SU-DHL-6 (cell line): Measurements from ENCODE around the gene KAZN.

Experiments used
- H2AFZ ChIP-seq: fragments of 200-600 bp; sonication (generic); 2 replicates; pipeline ENCODE4 v1.6.1; 2014; ENCODE audit warnings: low read depth, mild to moderate bottlenecking, moderate library complexity, mixed read lengths, antibody characterized with exemption, low read length; ENCODE audit not compliant: severe bottlenecking
- H3F3A ChIP-seq: fragments of 200-600 bp; shearing (Covaris generic); 2 replicates; pipeline ENCODE4 v1.6.0; 2016; ENCODE audit warnings: antibody characterized with exemption, mild to moderate bottlenecking; ENCODE audit not compliant: insufficient read depth
- H3K27ac ChIP-seq: fragments of 200-600 bp; sonication (generic); 2 replicates; pipeline ENCODE4 v1.5.1; 2016; ENCODE audit warnings: low read depth, mild to moderate bottlenecking, low read length, moderate library complexity, mixed read lengths
- H3K27me3 ChIP-seq: fragments of 200-600 bp; sonication (generic), shearing (Covaris generic); 2 replicates; pipeline ENCODE4 v1.6.0; 2014; ENCODE audit warnings: mild to moderate bottlenecking, low read length
- H3K36me3 ChIP-seq: fragments of 200-600 bp; sonication (generic); 2 replicates; pipeline ENCODE4 v1.6.1; 2014; ENCODE audit warnings: mild to moderate bottlenecking, low read length, mixed read lengths
- H3K4me2 ChIP-seq: fragments of 300-600, 200-600 bp; shearing (Covaris generic), sonication (generic); 2 replicates; pipeline ENCODE4 v1.6.0; 2014; ENCODE audit warnings: low read length, low read depth, mild to moderate bottlenecking; ENCODE audit not compliant: poor library complexity, severe bottlenecking
- H3K4me3 ChIP-seq: fragments of 200-600 bp; sonication (generic); 2 replicates; pipeline ENCODE4 v1.5.1; 2014; ENCODE audit warnings: antibody characterized with exemption, low read length, mild to moderate bottlenecking, mixed read lengths; ENCODE audit not compliant: insufficient read depth, poor library complexity, severe bottlenecking
- H3K79me2 ChIP-seq: fragments of 200-600 bp; sonication (generic); 2 replicates; pipeline ENCODE4 v1.6.1; 2014; ENCODE audit warnings: mild to moderate bottlenecking, low read length, moderate library complexity; ENCODE audit not compliant: insufficient read depth
- H3K9ac ChIP-seq: fragments of 200-600 bp; sonication (generic); 2 replicates; pipeline ENCODE4 v1.7.0; 2014; ENCODE audit warnings: mild to moderate bottlenecking, low read length
- H3K9me2 ChIP-seq: fragments of 200-600 bp; sonication (generic); replicated peaks from 2 replicates; pipeline ENCODE4 v1.6.1; 2014; ENCODE audit warnings: low read length; ENCODE audit not compliant: insufficient read depth
- H3K9me3 ChIP-seq: fragments of 200-600 bp; sonication (generic); 2 replicates; pipeline ENCODE4 v1.6.1; 2014; ENCODE audit warnings: low read length, mixed read lengths; ENCODE audit not compliant: insufficient read depth
- H4K20me1 ChIP-seq: fragments of 200-600 bp; sonication (generic); 2 replicates; pipeline ENCODE4 v1.6.1; 2014; ENCODE audit warnings: low read depth, mild to moderate bottlenecking, antibody characterized with exemption, low read length, moderate library complexity, mixed read lengths
- CTCF ChIP-seq: fragments of 200-600 bp; sonication (generic); IDR thresholded peaks from one replicate; pipeline ENCODE4 v1.5.1; 2017; ENCODE audit warnings: antibody characterized with exemption, mild to moderate bottlenecking, low read length, moderate library complexity; ENCODE audit not compliant: insufficient read depth, poor library complexity, severe bottlenecking
- EZH2phosphoT487 ChIP-seq: fragments of 200-600 bp; sonication (generic), shearing (Covaris generic); conservative IDR thresholded peaks from 2 replicates; pipeline ENCODE4 v1.6.1; 2018; ENCODE audit warnings: mild to moderate bottlenecking, antibody characterized with exemption, low read length, moderate library complexity, mixed read lengths

The KAZN gene

GRCh38 chr1:15046487-15047165, 448.1 kb downstream of the KAZN start:
- no peaks in the 10 kb centered on the region for H3F3A ChIP-seq
- peak; percentile 58 for TF ChIP-seq CTCF
- TF ChIP-seq EZH2phosphoT487 = no peak
- no peak overlapping the region for H3K27ac ChIP-seq
- no peaks in the 10 kb centered on the region for H3K36me3 ChIP-seq
- no peak overlapping the region for H3K4me2 ChIP-seq
- H2AFZ ChIP-seq = no peak overlapping the region
- H3K9ac ChIP-seq = no peak overlapping the region
- no peaks in the 10 kb centered on the region for H3K27me3 ChIP-seq
- H3K79me2 ChIP-seq = no peaks in the 10 kb centered on the region
- no peaks in the 10 kb centered on the region for H4K20me1 ChIP-seq
- no peaks in the 10 kb centered on the region for H3K9me2 ChIP-seq
- H3K4me3 ChIP-seq = no peak overlapping the region
- no peaks in the 10 kb centered on the region for H3K9me3 ChIP-seq

DNA sequence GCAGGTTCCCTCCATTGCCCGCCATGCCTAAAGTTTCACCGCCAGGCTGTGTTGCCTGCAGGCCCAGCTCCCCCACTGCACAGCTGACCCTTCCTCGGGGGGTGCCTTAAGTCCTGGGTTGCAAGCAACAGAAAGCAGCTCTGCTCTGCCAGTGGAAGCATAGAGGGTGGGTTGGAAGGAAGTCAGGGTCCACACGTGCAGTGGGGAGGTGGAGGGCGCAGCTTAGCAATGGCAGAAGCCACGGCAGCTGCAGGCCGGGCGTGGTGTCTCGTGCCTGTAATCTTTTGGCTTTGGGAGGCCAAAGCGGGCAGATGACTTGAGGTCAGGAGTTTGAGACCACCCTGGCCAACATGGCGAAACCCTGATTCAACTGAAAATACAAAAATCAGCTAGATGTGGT, 448.8 kb downstream of the KAZN start:
- H3K27me3 ChIP-seq = no peaks in the 10 kb centered on the region
- TF ChIP-seq CTCF = no peak
- H3K4me3 ChIP-seq = no peak overlapping the region
- no peak overlapping the region for H3K9ac ChIP-seq
- no peaks in the 10 kb centered on the region for H3K9me3 ChIP-seq
- H3F3A ChIP-seq = no peaks in the 10 kb centered on the region
- no peak overlapping the region for H2AFZ ChIP-seq
- no peaks in the 10 kb centered on the region for H4K20me1 ChIP-seq
- H3K79me2 ChIP-seq = no peaks in the 10 kb centered on the region
- H3K9me2 ChIP-seq = no peaks in the 10 kb centered on the region
- no peaks in the 10 kb centered on the region for H3K36me3 ChIP-seq
- no peak overlapping the region for H3K27ac ChIP-seq
- no peak overlapping the region for H3K4me2 ChIP-seq

GRCh38 chr1:15048437-15048980, 450.0 kb downstream of the KAZN start:
- Histone ChIP-seq H3K9me3 (peaks cover 4% of the 10 kb centered on the region; the same call in 1 of the 2 replicates), H3K9ac (no peak overlapping the region), H3K27ac (no peak overlapping the region), H3K27me3 (no peaks in the 10 kb centered on the region), H4K20me1 (no peaks in the 10 kb centered on the region), H3F3A (no peaks in the 10 kb centered on the region), H3K9me2 (no peaks in the 10 kb centered on the region), H3K36me3 (no peaks in the 10 kb centered on the region), H2AFZ (no peak overlapping the region), H3K4me3 (no peak overlapping the region), H3K4me2 (no peak overlapping the region), H3K79me2 (no peaks in the 10 kb centered on the region)
- TF ChIP-seq CTCF (no peak), EZH2phosphoT487 (no peak)
